Measurements from ENCODE around the gene AGPAT4.

AGPAT4 gene

GRCh38 chr6:161219680-161220079, 54.2 kb downstream of the AGPAT4 start:
- Histone ChIP-seq H3K27ac (ENCODE audit: insufficient read depth in 1 of 2, low read depth in 1 of 2, low read length in 2 of 2, poor library complexity in 1 of 2, severe bottlenecking in 2 of 2) (no peak overlapping the region), H3K36me3 (ENCODE audit: control insufficient read depth in 4 of 4, insufficient read depth in 4 of 4, low read length in 3 of 4) (peaks cover 3 to 26% (median 11%) of the 10 kb centered on the region in 4 experiments), H3K27me3 (replicated peaks in 2 of 5; ENCODE audit: control insufficient read depth in 4 of 5, insufficient read depth in 5 of 5, low read length in 4 of 5) (no peaks in the 10 kb centered on the region), H3K9me3 (ENCODE audit: control extremely low read depth in 1 of 5, control insufficient read depth in 4 of 5, insufficient read depth in 2 of 5, low read depth in 1 of 5, low read length in 4 of 5) (peaks cover 0 to 13% (median 4%) of the 10 kb centered on the region in 5 experiments), H3K4me1 (ENCODE audit: control extremely low read depth in 1 of 4, control insufficient read depth in 4 of 4, insufficient read depth in 4 of 4, low read length in 3 of 4) (no peaks in the 10 kb centered on the region), H3K4me3 (ENCODE audit: control insufficient read depth in 1 of 7, extremely low read depth in 1 of 7, insufficient read depth in 4 of 7, low read depth in 2 of 7, low read length in 6 of 7) (no peak overlapping the region)
- POLR2A ChIA-PET = no interaction called here
- CTCF ChIA-PET = interaction anchor here (0.7 to 1.7 kb wide), 4 partner anchors 11 to 151 kb away, joined by 3 to 4 read pairs (median 3); no protein-coding TSS in a partner anchor
- WGBS (ENCODE audit: insufficient coverage) = no CpG with 5 or more reads among the region's 2 CpGs
- no peak for DNase-seq

DNA sequence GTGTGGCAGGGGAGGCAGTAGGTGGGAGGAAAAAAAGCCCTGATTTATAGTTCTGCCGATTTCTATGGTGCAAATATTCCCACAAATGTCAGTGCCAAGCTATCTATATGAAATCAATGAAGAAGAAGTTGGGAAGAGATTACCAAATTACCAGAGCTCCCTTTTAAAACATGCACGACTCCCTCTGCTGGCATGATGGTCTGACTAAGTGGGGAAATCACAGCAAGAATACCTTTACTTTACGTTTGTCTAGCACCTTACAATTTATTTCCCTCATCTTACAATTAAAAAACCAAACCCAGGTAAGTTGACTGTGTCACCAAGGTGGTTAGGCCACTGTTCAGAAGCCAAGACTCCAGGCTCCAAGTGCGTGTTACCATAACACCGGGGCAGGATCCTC, 55.6 kb downstream of the AGPAT4 start:
- H3K27ac ChIP-seq (ENCODE audit: insufficient read depth in 1 of 2, low read depth in 1 of 2, low read length in 2 of 2, poor library complexity in 1 of 2, severe bottlenecking in 2 of 2) = no peak overlapping the region
- H3K27me3 ChIP-seq (replicated peaks in 2 of 5; ENCODE audit: control insufficient read depth in 4 of 5, insufficient read depth in 5 of 5, low read length in 4 of 5) = no peaks in the 10 kb centered on the region
- 95% methylated on average over 2 of the region's 5 CpGs for WGBS (ENCODE audit: insufficient coverage)
- CTCF ChIA-PET = interaction anchor here (1.1 to 1.5 kb wide), 3 partner anchors 11 to 36 kb away, joined by 3 to 4 read pairs (median 4); no protein-coding TSS in a partner anchor
- H3K9me3 ChIP-seq (ENCODE audit: control extremely low read depth in 1 of 5, control insufficient read depth in 4 of 5, insufficient read depth in 2 of 5, low read depth in 1 of 5, low read length in 4 of 5) = peaks cover 0 to 13% (median 4%) of the 10 kb centered on the region in 5 experiments
- POLR2A ChIA-PET = no interaction called here
- H3K4me1 ChIP-seq (ENCODE audit: control extremely low read depth in 1 of 4, control insufficient read depth in 4 of 4, insufficient read depth in 4 of 4, low read length in 3 of 4) = no peaks in the 10 kb centered on the region
- no peak overlapping the region for H3K4me3 ChIP-seq (ENCODE audit: control insufficient read depth in 1 of 7, extremely low read depth in 1 of 7, insufficient read depth in 4 of 7, low read depth in 2 of 7, low read length in 6 of 7)
- H3K36me3 ChIP-seq (ENCODE audit: control insufficient read depth in 4 of 4, insufficient read depth in 4 of 4, low read length in 3 of 4) = peaks cover 3 to 26% (median 11%) of the 10 kb centered on the region in 4 experiments
- DNase-seq = no peak

DNA sequence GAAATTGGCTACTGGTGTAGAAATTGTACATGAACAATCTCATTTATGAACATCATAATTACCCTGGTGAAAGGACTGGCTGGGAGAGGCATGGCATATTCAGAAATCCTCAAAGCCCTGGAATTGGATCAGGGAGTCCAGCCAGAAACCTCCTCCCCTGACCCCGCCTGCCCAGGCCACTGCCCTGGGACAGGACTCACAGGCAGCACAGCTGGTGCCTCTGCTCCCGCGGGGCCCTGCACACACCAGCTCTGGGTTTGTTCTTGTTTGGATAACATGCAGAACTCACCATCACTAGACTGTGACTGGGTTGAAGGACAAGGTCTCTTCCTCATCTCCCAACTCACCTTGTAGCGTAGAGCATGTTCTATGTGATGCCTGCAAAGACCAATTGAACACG, 56.2 kb downstream of the AGPAT4 start:
- Histone ChIP-seq H3K36me3 (ENCODE audit: control insufficient read depth in 4 of 4, insufficient read depth in 4 of 4, low read length in 3 of 4) (peaks cover 3 to 26% (median 11%) of the 10 kb centered on the region in 4 experiments), H3K27ac (ENCODE audit: insufficient read depth in 1 of 2, low read depth in 1 of 2, low read length in 2 of 2, poor library complexity in 1 of 2, severe bottlenecking in 2 of 2) (no peak overlapping the region), H3K4me3 (ENCODE audit: control insufficient read depth in 1 of 7, extremely low read depth in 1 of 7, insufficient read depth in 4 of 7, low read depth in 2 of 7, low read length in 6 of 7) (no peak overlapping the region), H3K9me3 (ENCODE audit: control extremely low read depth in 1 of 5, control insufficient read depth in 4 of 5, insufficient read depth in 2 of 5, low read depth in 1 of 5, low read length in 4 of 5) (peaks cover 0 to 13% (median 4%) of the 10 kb centered on the region in 5 experiments), H3K4me1 (ENCODE audit: control extremely low read depth in 1 of 4, control insufficient read depth in 4 of 4, insufficient read depth in 4 of 4, low read length in 3 of 4) (no peaks in the 10 kb centered on the region), H3K27me3 (replicated peaks in 2 of 5; ENCODE audit: control insufficient read depth in 4 of 5, insufficient read depth in 5 of 5, low read length in 4 of 5) (no peaks in the 10 kb centered on the region)
- POLR2A ChIA-PET = no interaction called here
- no peak for DNase-seq
- WGBS (ENCODE audit: insufficient coverage) = 90% methylated on average over 2 of the region's 5 CpGs
- CTCF ChIA-PET = interaction anchor here (1.1 to 1.2 kb wide), 2 partner anchors 10 to 25 kb away, joined by 3 to 4 read pairs; no protein-coding TSS in a partner anchor

DNA sequence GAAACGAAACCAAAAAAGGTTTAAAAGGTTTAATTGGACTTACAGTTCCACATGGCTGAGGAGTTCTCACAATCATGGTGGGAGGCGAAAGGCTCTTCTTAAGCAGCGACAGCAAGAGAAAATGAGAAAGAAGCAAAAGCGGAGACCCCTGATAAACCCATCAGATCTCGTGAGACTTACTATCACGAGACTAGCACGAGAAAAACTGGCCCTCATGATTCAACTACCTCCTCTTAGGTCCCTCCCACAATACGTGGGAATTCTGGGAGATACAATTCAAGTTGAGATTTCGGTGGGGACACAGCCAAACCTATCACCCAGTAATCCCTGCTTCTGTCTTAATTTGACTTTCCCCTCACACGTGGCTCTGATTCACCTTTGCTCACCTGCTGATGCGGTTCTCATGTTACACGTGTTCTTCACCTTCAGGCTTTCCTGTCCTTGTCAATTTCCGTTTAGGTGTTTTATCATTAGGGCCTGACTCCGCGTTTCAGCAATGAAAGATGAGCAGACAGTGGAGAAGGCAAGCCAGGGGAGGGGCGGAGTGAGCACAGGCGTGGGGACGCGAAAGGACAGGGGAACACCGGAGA, 57.1 kb downstream of the AGPAT4 start:
- no peaks in the 10 kb centered on the region for H3K27me3 ChIP-seq (replicated peaks in 2 of 5; ENCODE audit: control insufficient read depth in 4 of 5, insufficient read depth in 5 of 5, low read length in 4 of 5)
- peaks cover 1 to 16% (median 7%) of the 10 kb centered on the region in 5 experiments for H3K9me3 ChIP-seq (ENCODE audit: control extremely low read depth in 1 of 5, control insufficient read depth in 4 of 5, insufficient read depth in 2 of 5, low read depth in 1 of 5, low read length in 4 of 5)
- POLR2A ChIA-PET = no interaction called here
- H3K27ac ChIP-seq (ENCODE audit: insufficient read depth in 1 of 2, low read depth in 1 of 2, low read length in 2 of 2, poor library complexity in 1 of 2, severe bottlenecking in 2 of 2) = no peak overlapping the region
- CTCF ChIA-PET = no interaction called here
- peaks cover 3 to 26% (median 11%) of the 10 kb centered on the region in 4 experiments for H3K36me3 ChIP-seq (ENCODE audit: control insufficient read depth in 4 of 4, insufficient read depth in 4 of 4, low read length in 3 of 4)
- no peak overlapping the region for H3K4me3 ChIP-seq (ENCODE audit: control insufficient read depth in 1 of 7, extremely low read depth in 1 of 7, insufficient read depth in 4 of 7, low read depth in 2 of 7, low read length in 6 of 7)
- 96% methylated on average over 18 of the region's 20 CpGs for WGBS (ENCODE audit: insufficient coverage)
- no peak for DNase-seq
- H3K4me1 ChIP-seq (ENCODE audit: control extremely low read depth in 1 of 4, control insufficient read depth in 4 of 4, insufficient read depth in 4 of 4, low read length in 3 of 4) = no peaks in the 10 kb centered on the region

DNA sequence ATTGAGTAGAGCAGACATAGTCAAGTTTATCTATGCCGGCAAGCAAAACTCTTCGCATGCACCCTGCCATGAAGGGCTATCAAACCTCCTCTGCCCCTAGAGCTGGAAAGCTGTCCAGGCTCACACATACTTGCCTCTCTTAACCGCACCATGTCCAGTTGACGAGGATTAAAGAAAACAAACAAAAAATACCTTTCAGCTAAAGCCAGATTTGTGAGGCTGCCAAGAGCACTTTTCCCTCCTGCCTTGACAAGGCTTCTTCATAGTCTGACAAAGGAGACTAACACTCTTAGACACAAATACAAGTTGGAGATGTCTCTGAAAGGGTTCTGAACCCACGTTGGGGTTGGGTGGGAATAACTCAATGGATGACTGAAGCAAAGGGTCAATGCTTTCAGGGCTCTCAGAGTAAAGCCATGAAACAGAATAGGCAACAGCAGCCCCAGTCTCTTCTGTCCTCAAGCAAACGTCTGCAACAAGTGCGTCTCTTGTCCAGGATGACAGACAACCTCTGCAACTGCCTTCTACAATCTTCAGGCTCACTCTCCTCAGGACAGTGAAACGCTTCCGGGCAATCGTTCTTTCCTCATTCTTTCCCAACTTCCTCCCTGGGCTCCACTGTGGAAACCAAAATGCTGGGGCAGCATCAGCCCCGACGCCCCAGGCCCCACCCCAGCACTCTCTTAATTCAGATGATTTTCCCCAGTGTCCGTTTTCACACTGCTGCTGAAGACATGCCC, 57.8 kb downstream of the AGPAT4 start:
- 92% methylated on average over 13 of the region's 13 CpGs for WGBS (ENCODE audit: insufficient coverage)
- POLR2A ChIA-PET = no interaction called here
- DNase-seq = no peak
- Histone ChIP-seq H3K36me3 (ENCODE audit: control insufficient read depth in 4 of 4, insufficient read depth in 4 of 4, low read length in 3 of 4) (peaks cover 3 to 26% (median 11%) of the 10 kb centered on the region in 4 experiments), H3K27ac (ENCODE audit: insufficient read depth in 1 of 2, low read depth in 1 of 2, low read length in 2 of 2, poor library complexity in 1 of 2, severe bottlenecking in 2 of 2) (no peak overlapping the region), H3K27me3 (replicated peaks in 2 of 5; ENCODE audit: control insufficient read depth in 4 of 5, insufficient read depth in 5 of 5, low read length in 4 of 5) (no peaks in the 10 kb centered on the region), H3K9me3 (ENCODE audit: control extremely low read depth in 1 of 5, control insufficient read depth in 4 of 5, insufficient read depth in 2 of 5, low read depth in 1 of 5, low read length in 4 of 5) (peaks cover 3 to 16% (median 7%) of the 10 kb centered on the region in 5 experiments), H3K4me1 (ENCODE audit: control extremely low read depth in 1 of 4, control insufficient read depth in 4 of 4, insufficient read depth in 4 of 4, low read length in 3 of 4) (no peaks in the 10 kb centered on the region), H3K4me3 (ENCODE audit: control insufficient read depth in 1 of 7, extremely low read depth in 1 of 7, insufficient read depth in 4 of 7, low read depth in 2 of 7, low read length in 6 of 7) (no peak overlapping the region)
- CTCF ChIA-PET = interaction anchor here (1.1 kb wide), 1 partner anchor 9 kb away, joined by 3 read pairs; no protein-coding TSS in a partner anchor

DNA sequence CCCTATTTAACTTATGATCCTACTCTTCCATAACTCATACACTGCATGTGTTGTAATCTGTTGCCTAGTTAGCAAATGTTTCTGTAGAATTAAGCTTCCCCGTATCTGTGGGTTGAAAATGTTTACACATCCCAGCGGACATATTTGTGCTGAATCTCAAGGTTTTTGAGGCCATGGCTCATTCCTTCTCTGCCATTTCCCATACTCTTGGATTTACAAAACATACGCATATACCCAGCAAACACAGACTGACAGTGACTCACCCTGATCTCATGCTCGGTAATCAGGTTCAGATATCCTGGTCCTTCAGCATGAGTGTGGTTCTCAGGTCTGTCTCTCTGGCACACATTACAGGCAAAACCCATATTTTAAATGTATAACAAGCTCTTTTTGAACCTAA, 58.7 kb downstream of the AGPAT4 start:
- CTCF ChIA-PET = interaction anchor here (1.1 to 1.3 kb wide), 3 partner anchors 8 to 21 kb away, joined by 3 read pairs; no protein-coding TSS in a partner anchor
- H3K4me3 ChIP-seq (ENCODE audit: control insufficient read depth in 1 of 7, extremely low read depth in 1 of 7, insufficient read depth in 4 of 7, low read depth in 2 of 7, low read length in 6 of 7) = no peak overlapping the region
- H3K9me3 ChIP-seq (ENCODE audit: control extremely low read depth in 1 of 5, control insufficient read depth in 4 of 5, insufficient read depth in 2 of 5, low read depth in 1 of 5, low read length in 4 of 5) = peaks cover 3 to 19% (median 7%) of the 10 kb centered on the region in 5 experiments
- POLR2A ChIA-PET = no interaction called here
- H3K27me3 ChIP-seq (replicated peaks in 2 of 5; ENCODE audit: control insufficient read depth in 4 of 5, insufficient read depth in 5 of 5, low read length in 4 of 5) = no peaks in the 10 kb centered on the region
- peaks cover 3 to 25% (median 11%) of the 10 kb centered on the region in 4 experiments for H3K36me3 ChIP-seq (ENCODE audit: control insufficient read depth in 4 of 4, insufficient read depth in 4 of 4, low read length in 3 of 4)
- H3K27ac ChIP-seq (ENCODE audit: insufficient read depth in 1 of 2, low read depth in 1 of 2, low read length in 2 of 2, poor library complexity in 1 of 2, severe bottlenecking in 2 of 2) = no peak overlapping the region
- no peaks in the 10 kb centered on the region for H3K4me1 ChIP-seq (ENCODE audit: control extremely low read depth in 1 of 4, control insufficient read depth in 4 of 4, insufficient read depth in 4 of 4, low read length in 3 of 4)
- WGBS (ENCODE audit: insufficient coverage) = 90% methylated on average over 4 of the region's 4 CpGs
- DNase-seq = no peak

DNA sequence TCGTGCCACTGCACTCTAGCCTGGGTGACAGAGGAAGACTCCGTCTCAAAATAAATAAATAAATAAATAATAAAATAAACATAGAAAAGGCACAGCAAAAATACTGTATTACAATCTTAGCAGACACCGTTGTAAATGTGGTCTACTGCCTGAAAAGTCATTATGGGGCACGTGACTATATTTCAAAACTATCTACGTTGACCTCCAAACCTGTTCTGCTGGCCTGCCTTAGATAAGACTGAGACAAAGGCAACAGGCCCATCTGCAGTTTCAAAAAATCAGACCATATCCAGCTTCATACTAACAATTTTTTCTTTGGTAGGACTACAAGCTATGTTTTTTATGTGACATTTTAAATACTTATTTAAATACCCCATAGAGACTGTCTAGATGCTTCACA, 59.1 kb downstream of the AGPAT4 start:
- CTCF ChIA-PET = interaction anchor here (1.1 to 1.3 kb wide), 3 partner anchors 8 to 21 kb away, joined by 3 read pairs; no protein-coding TSS in a partner anchor
- Histone ChIP-seq H3K27ac (ENCODE audit: insufficient read depth in 1 of 2, low read depth in 1 of 2, low read length in 2 of 2, poor library complexity in 1 of 2, severe bottlenecking in 2 of 2) (no peak overlapping the region), H3K9me3 (ENCODE audit: control extremely low read depth in 1 of 5, control insufficient read depth in 4 of 5, insufficient read depth in 2 of 5, low read depth in 1 of 5, low read length in 4 of 5) (peaks cover 3 to 19% (median 7%) of the 10 kb centered on the region in 5 experiments), H3K4me3 (ENCODE audit: control insufficient read depth in 1 of 7, extremely low read depth in 1 of 7, insufficient read depth in 4 of 7, low read depth in 2 of 7, low read length in 6 of 7) (no peak overlapping the region), H3K27me3 (replicated peaks in 2 of 5; ENCODE audit: control insufficient read depth in 4 of 5, insufficient read depth in 5 of 5, low read length in 4 of 5) (no peaks in the 10 kb centered on the region), H3K4me1 (ENCODE audit: control extremely low read depth in 1 of 4, control insufficient read depth in 4 of 4, insufficient read depth in 4 of 4, low read length in 3 of 4) (no peaks in the 10 kb centered on the region), H3K36me3 (ENCODE audit: control insufficient read depth in 4 of 4, insufficient read depth in 4 of 4, low read length in 3 of 4) (peaks cover 3 to 25% (median 11%) of the 10 kb centered on the region in 4 experiments)
- peak in 1 of 3 donors; percentile 50 for DNase-seq
- POLR2A ChIA-PET = no interaction called here
- WGBS (ENCODE audit: insufficient coverage) = 100% methylated on average over 3 of the region's 5 CpGs
